A673 (cell line): ENCODE data around the gene OR9Q1. TPM values are rescaled to one million over a fixed set of nuclear protein-coding genes. Genes with fewer than 3 reads are reported as not detected.

Experiments used
- BruUV-seq: library from RNA; stranded (reverse); fragments of 400-500 nt; replicated peaks from 2 replicates; lab custom pipeline; 2021; lab: Mats Ljungman, UMichigan
- CTCF ChIA-PET: fragments of 300-600 bp; sonication (Branson Sonifier 250); formaldehyde crosslinking; loops from one replicate; lab custom pipeline; 2022; ENCODE audit warnings: antibody characterized with exemption; lab: Charles Lee
- POLR2A ChIA-PET: fragments of 300-600 bp; sonication (Branson Sonifier 250); formaldehyde crosslinking; loops from one replicate; lab custom pipeline; 2022; ENCODE audit warnings: antibody characterized with exemption; ENCODE audit not compliant: low non-redundant PET; lab: Charles Lee
- DNase-seq: peaks from one replicate; pipeline ENCODE4 v3.0.0-alpha.2; 2015; ENCODE audit warnings: low spot score
- H3K27ac ChIP-seq: fragments of 200-600 bp; sonication (generic); 2 replicates; pipeline ENCODE4 v1.5.1; 2016; ENCODE audit warnings: mixed run types, low read depth, mild to moderate bottlenecking, mixed read lengths, antibody characterized with exemption, low read length; ENCODE audit not compliant: poor library complexity, severe bottlenecking
- H3K27me3 ChIP-seq: fragments of 200-600 bp; sonication (generic); replicated peaks from 2 replicates; pipeline ENCODE4 v1.6.1; 2017; ENCODE audit warnings: mixed run types, low read depth, mild to moderate bottlenecking, mixed read lengths, antibody characterized with exemption, low read length; ENCODE audit not compliant: insufficient read depth, poor library complexity
- H3K36me3 ChIP-seq: fragments of 200-600 bp; sonication (generic); 2 replicates; pipeline ENCODE4 v1.6.1; 2016; ENCODE audit warnings: mixed run types, mild to moderate bottlenecking, mixed read lengths, antibody characterized with exemption, low read length; ENCODE audit not compliant: insufficient read depth, poor library complexity, severe bottlenecking
- H3K4me1 ChIP-seq: fragments of 200-600 bp; sonication (generic); 2 replicates; pipeline ENCODE4 v1.6.1; 2017; ENCODE audit warnings: mixed run types, mild to moderate bottlenecking, mixed read lengths, antibody characterized with exemption, low read length; ENCODE audit not compliant: insufficient read depth, poor library complexity, severe bottlenecking
- H3K4me3 ChIP-seq: fragments of 200-600 bp; sonication (generic); 2 replicates; pipeline ENCODE4 v1.5.1; 2016; ENCODE audit warnings: low read depth, mixed run types, mild to moderate bottlenecking, mixed read lengths, low read length; ENCODE audit not compliant: poor library complexity, severe bottlenecking
- H3K9me3 ChIP-seq: fragments of 200-600 bp; sonication (generic); 2 replicates; pipeline ENCODE4 v1.6.1; 2016; ENCODE audit warnings: mixed run types, low read depth, mild to moderate bottlenecking, mixed read lengths, antibody characterized with exemption, low read length; ENCODE audit not compliant: poor library complexity, severe bottlenecking
- CTCF ChIP-seq: fragments of 300-800, 200-600 bp; sonication (generic); conservative IDR thresholded peaks from 2 replicates; pipeline ENCODE4 v1.5.1; 2017; ENCODE audit warnings: low read depth, mild to moderate bottlenecking, antibody characterized with exemption, low read length, moderate library complexity, mixed read lengths
- EZH2 ChIP-seq: fragments of 200-600 bp; sonication (generic); IDR thresholded peaks from 2 replicates; pipeline ENCODE4 v1.6.1; 2017; ENCODE audit warnings: borderline replicate concordance, low read depth, mild to moderate bottlenecking, mixed read lengths, antibody characterized with exemption, low read length; ENCODE audit not compliant: poor library complexity, severe bottlenecking
- intact Hi-C: fragments of 100-400 bp; cut with micrococcal nuclease; formaldehyde crosslinking; loops from one replicate; pipeline ENCODE4 v1.10.0; 2022; ENCODE audit not compliant: unreplicated experiment
- total RNA-seq: library from RNA; stranded (reverse); gene quantifications from 2 replicates; pipeline ENCODE4 v1.2.3, GENCODE V29; 2021

The OR9Q1 gene
- total RNA-seq, 1 experiment from 2014 or later: not detected

DNA sequence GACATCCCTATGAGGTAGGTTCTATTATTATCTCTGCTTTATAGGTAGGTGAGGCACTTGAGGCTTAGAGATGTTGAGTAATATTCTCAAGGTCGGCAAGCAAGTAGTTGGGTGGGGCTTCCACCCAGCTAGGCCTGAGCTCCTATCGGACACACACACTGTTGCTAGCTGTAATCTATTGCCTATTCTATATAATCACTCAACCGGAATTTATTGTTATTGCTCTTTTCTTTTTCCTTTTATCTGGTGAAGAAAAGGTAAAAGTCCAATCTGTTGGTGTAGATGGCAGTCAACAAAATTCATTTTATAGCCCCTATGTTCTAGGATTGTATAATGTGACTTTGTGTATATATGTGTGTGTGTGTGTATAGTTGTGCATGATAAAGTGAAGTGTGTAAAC is 168.5 kb downstream of the OR9Q1 start:
- POLR2A ChIA-PET: no interaction called here
- CTCF ChIA-PET: no interaction called here
- intact Hi-C loops: no loop called here

GRCh38 chr11:58193391-58193790 is 169.7 kb downstream of the OR9Q1 start:
- Histone ChIP-seq H3K9me3 (peaks cover 6% of the 10 kb centered on the region), H3K27ac (no peak overlapping the region), H3K27me3 (no peaks in the 10 kb centered on the region), H3K4me1 (no peaks in the 10 kb centered on the region), H3K36me3 (no peaks in the 10 kb centered on the region), H3K4me3 (no peak overlapping the region)
- ChIA-PET POLR2A (no interaction called here), CTCF (no interaction called here)
- intact Hi-C loops: no loop called here
- DNase-seq: no peak
- no TSS peak for BruUV-seq
- TF ChIP-seq EZH2: no peak
- TF ChIP-seq CTCF: no peak

More for the DNA sequence above, 168.5 kb downstream of the OR9Q1 start:
- TF ChIP-seq EZH2 (no peak), CTCF (no peak)
- no peak for DNase-seq
- H3K36me3 ChIP-seq: no peaks in the 10 kb centered on the region
- no peak overlapping the region for H3K27ac ChIP-seq
- no peaks in the 10 kb centered on the region for H3K9me3 ChIP-seq
- no peak overlapping the region for H3K4me3 ChIP-seq
- no TSS peak for BruUV-seq
- no peaks in the 10 kb centered on the region for H3K27me3 ChIP-seq
- H3K4me1 ChIP-seq: no peaks in the 10 kb centered on the region

DNA sequence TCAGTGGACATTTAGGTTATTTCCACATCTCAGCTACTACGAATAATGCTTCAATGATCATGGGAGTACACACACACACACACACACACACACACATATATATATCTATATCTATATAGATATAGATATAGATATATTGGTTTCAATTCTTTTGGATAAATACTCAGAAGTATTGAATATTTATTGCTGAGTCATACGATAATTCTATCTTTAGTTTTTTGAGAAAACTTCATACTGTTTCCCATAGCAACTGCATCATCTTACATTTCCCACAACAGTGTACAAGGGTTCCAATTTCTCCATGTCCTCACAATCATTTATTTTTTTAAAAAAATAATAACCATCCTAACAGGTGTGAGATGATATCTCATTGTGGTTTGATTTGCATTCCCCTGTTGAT is 172.3 kb downstream of the OR9Q1 start:
- POLR2A ChIA-PET: no interaction called here

More for the DNA sequence above, 172.3 kb downstream of the OR9Q1 start:
- intact Hi-C loops: no loop called here
- Histone ChIP-seq H3K36me3 (no peaks in the 10 kb centered on the region), H3K4me3 (no peak overlapping the region), H3K27ac (no peak overlapping the region), H3K27me3 (no peaks in the 10 kb centered on the region), H3K4me1 (no peaks in the 10 kb centered on the region), H3K9me3 (peaks cover 6% of the 10 kb centered on the region)
- BruUV-seq: no TSS peak
- DNase-seq: no peak
- CTCF ChIA-PET: no interaction called here
- TF ChIP-seq CTCF: no peak
- no peak for TF ChIP-seq EZH2
